HK-2 (cell line): ENCODE measurements around the gene PPP1R3E.
A peak's percentile ranks its signal among the peaks of the same experiment; 100 is the strongest.

Experiments used
- DNase-seq: peaks from one replicate; pipeline ENCODE4 v3.0.0-alpha.2; 2018; ENCODE audit not compliant: unreplicated experiment

PPP1R3E gene

DNA sequence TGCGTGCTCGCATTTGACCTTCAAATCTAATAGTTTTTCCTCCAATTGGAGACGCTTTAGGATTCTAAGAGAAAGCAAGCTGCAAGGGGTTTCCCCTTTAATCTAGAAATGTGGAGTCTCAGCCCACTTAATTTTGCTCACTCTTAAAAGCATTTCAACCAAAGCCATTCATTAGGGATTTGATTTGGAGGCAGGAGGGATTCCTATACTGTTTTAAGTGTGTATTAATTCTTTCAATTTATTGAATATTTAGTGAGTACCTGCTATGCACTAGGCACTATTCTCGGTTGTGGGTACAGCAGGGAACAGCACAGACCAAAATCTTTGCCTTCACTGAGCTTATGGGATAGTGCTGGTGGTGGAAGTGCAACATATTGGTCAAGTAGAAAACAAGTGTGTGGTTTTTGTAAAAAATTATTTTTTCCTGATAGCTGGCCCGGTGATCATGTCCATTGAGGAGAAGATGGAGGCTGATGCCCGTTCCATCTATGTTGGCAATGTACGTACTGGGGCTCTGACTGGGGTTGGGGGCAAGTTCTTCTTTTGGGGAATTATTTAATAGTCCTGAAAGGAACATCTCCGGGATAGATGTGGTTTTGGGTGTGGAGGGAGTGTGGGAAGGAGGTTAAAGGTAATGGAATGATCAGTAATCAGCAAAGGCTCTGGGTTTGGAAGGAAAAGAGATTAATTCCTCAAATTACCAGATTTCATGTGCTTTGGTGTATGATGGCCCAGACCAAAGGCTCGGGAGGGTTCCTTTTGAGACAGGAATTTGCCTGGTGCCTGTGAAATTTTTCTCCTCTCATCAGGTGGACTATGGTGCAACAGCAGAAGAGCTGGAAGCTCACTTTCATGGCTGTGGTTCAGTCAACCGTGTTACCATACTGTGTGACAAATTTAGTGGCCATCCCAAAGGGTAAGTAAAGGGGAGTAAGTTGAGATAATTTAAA, 20.2 kb upstream of the PPP1R3E start:
- no peak for DNase-seq

DNA sequence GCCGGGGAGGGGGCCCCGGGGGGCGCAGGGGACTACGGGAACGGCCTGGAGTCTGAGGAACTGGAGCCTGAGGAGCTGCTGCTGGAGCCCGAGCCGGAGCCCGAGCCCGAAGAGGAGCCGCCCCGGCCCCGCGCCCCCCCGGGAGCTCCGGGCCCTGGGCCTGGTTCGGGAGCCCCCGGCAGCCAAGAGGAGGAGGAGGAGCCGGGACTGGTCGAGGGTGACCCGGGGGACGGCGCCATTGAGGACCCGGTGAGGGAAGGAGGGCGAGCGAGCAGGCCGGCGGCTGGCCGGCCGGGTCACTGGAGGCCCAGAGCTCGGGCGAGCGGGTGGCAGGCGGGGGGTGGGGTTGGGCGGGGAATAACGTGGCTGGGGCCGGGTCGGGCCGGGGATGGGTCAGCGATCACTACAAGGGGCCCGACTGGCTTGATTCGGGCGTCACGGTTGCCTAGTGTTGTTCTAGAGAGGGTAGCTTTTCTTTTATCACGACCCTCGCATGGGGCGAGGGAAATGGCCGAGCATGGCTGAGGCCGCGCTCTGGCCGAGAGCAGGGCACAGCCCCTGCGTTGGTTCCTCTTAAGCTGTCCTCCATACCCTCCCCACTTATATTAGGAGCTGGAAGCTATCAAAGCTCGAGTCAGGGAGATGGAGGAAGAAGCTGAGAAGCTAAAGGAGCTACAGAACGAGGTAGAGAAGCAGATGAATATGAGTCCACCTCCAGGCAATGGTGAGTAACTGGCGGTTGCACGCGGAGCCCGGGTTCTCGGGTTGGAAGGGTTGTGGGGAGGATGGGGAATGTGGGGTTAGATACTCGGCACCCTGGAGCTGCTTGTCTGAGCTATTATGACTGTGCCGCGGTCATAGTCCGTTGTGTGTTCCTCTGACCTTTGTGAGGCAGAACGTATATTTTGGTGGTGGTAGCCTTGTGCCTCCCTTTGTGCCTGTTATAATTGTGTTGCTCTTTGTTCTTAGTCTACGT, 19.2 kb upstream of the PPP1R3E start:
- peak; percentile 67 for DNase-seq

DNA sequence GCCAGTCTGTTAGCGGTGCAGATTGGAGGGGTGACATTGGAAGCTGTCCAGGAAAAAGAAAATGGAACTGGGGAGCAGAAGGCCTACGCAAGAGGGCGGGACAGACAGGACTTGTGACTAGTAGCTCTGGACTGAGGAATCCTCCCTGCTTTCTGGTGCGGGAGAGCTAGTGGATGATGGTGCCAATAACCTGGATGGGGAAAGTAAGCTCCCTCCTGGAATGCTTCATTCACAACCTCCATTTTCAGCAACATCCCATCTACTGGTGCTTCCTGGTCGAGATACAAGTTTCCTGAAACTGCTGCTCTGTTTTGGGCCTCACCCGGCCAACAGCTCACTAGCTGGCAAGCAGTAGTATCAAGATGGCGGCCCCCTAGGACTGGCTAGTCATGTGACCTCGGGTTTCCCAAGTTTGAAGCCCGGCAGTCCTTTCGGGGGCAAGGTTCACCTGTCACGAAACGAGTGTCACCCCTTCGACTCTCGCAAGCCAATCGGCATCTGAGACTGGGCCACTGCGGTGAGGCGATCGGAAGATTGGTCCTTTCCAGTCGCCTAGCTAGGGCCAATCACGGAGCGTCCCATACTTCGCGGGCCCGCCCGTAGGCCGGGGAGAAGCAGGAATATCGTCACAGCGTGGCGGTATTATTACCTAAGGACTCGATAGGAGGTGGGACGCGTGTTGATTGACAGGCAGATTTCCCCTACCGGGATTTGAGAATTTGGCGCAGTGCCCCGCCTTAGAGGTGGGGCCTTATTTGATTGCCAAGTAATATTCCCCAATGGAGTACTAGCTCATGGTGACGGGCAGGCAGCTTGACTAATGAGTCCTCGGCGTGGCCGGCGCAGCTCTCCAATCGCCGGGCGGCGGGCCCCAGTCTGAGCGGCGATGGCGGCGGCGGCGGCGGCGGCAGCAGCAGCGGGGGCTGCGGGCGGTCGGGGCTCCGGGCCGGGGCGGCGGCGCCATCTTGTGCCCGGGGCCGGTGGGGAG, 18.2 kb upstream of the PPP1R3E start, which contains the start of gene PABPN1:
Gene PABPN1, plus strand, starts transcription at position 874 of the 988 bp plus-strand sequence. Its CDS starts 13 bp downstream, at position 887.
- peak; percentile 98 for DNase-seq

DNA sequence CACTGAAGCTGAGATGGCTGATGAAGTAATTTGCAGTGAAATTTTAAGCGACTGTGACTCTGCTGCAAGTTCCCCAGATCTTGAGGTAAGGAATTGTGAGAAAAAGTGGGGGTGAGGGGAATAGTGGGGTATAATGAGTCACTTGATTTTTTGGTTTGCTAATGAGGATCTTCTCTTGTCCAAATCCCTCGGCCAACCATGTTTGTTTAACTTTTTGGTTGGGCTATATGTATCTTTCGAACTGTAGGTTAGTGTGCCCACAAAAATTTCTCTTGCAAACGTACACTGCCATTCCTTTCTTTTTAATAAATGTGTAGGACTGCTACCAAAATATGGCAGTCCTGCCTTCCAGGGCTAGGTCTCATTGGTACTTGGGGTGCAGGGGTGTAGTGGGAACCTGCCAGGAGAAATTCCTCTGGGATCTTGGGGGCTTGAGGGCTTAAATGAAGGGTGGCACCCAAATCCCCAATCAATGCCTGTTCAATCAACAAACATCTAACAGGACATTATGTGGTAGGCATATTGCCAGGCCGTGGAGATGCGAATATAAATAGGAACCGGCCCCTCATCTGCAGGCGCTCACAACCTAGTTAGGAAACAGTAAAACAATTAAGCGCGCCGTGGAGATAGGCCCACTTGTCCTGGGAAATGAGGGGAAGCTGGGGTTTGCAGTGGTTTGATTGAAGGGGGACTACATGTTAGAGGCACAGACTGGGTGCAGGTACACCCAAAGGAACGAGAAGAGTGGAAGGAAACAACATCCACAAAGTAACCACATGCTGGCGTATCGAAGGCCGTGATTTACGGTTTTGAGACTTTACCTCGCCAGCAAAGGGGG, 17.3 kb upstream of the PPP1R3E start:
- no peak for DNase-seq

DNA sequence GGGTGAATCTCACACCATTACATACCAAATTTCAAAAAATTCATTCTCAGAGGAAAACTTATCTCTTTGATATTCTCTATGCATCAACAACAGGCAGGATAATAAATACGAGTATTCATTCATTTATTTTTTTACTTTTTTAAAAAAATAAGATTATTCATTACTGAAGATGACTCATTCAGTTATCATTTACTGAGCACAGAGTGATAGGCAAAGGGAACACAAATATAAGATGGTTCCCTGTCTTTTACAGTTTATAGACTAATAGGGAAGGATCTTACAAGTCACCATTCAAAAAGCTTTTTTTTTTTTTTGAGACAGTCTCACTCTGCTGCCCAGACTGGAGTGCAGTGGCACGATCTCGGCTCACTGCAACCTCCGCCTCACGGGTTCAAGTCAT, 13.6 kb upstream of the PPP1R3E start:
- no peak for DNase-seq

DNA sequence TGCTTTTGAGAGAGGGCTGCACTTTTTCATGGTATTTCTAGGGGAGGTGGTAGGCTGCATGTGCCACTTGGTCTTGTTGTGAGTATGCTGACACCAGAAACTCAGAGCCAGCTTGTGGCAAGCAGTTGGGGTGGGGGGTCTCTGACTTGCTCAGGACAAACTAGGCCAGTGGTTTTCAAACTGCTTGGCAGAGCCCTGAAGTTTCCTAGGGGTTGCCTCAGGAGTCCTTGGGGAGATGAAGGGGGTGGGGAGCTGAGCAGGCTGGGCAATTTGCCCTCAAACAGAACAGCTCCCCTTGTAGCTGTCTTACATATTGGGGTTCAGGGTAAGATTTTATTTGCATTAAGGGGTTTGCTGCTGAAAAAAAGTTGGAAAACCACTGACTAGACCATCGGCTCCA, 7.9 kb upstream of the PPP1R3E start:
- DNase-seq = no peak

DNA sequence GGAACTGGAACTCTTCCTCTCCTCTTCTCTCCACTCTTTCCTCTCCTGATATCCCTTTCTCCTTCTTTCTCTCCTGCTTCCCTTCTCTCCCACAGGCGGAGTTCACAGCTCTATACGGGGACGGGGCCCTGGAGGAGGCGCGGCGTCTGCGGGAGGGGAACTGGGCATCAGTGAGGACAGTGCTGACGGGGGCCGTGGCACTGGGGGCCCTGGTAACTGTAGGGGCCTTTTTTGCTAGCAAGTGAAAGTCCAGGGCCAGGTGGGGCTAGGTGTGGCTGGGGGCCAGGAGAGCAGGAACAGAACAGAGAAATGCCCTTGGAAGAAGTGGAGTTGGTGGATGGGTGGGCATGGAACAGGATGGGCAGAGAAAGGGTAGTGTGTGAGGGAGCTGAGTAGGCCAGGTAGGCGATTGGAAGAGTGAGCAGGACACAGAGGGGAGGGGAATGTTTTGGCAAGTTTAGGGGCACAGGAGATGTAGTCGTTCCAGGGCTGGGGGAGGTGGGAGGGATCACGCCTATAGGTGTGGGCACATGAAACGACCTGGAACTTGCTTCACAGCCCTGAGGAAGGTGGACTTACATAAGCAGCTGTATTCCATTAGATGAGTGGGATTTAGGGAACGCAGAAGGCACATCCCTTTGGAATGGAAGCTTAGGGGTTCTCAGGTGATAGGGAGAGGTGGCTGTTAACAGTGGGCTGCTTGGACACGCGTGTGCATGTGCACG, 6.2 kb upstream of the PPP1R3E start:
- no peak for DNase-seq

DNA sequence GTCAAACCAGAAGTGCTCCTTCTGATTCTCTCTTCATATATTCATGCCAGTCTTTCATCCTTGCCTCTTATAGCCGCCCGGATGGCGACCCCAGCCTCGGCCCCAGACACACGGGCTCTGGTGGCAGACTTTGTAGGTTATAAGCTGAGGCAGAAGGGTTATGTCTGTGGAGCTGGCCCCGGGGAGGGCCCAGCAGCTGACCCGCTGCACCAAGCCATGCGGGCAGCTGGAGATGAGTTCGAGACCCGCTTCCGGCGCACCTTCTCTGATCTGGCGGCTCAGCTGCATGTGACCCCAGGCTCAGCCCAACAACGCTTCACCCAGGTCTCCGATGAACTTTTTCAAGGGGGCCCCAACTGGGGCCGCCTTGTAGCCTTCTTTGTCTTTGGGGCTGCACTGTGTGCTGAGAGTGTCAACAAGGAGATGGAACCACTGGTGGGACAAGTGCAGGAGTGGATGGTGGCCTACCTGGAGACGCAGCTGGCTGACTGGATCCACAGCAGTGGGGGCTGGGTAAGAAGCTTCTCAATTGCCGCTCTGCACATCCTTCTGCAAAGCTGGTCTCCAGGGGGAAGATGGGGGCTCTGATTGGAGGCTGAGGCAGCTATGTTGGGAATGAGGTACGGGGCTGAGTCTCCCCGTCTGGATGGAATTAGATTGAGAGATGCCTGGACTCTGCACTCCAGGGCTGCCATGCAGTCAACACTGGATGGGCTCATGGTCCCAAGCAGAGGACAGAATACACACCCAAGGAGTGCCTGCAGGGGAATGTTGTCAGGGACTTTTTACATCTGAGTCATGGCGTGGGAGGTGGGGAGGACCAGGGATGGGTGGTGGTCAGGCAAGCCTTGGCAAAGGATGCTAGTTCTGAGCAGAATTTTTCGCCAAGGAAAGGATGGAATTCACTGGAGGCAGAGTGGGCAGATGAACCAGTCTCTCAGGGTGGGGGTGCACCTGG, 5.3 kb upstream of the PPP1R3E start:
- DNase-seq = no peak

DNA sequence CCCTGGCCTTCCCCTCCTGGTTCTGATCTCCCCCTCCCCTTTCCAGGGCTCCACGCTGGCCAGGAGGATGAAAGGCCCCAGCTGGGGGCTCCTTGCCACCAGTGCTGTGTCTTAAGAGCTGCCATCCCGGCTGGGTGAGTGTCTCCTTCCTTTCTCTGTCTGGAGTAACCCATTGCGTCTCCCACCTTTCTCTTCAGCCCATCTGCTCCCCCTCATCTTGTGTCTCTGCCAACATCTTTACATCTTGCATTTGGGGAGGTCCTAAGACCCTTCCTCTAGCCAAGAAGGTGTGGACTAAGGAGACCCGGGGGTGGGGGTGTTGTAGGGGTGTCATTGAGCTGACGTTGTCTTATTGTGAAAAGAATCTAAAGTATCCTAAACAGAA, 4.5 kb upstream of the PPP1R3E start:
- no peak for DNase-seq

DNA sequence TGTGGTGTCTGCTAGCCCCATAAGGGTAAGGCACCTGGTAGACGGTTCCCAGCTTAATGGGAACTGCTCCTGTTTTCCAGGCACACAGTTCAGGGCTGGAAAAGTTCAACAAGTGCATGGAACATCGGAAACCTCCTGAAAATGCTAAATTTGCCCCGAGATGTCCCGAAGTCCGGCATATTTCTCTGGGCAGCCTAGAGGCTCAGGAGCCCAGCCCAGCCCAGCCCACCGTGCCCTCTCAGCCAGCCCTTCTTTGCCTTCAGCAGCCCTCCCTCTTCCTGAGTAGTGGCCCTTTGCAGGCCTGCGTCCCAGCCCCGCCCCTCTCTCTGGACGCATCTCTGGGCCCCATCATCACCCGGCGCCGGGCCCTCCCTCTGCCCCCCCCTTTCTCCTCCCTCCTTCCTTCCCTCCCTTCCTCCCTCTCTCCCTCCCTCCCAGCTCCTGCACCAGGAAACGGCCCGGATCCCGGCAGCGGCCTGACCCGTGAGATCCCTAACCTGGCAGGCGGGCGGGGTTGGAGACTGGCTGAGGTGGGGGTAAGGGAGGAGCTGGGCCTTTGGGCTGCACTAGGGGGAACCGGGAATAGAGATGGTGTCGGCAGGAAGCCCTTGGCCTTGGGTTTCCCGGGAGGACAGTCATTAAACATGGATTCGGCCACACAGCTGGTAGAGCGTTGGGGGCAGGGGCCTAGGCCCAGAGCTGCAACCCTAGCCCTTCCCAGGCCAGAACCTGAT, 3.9 kb upstream of the PPP1R3E start, which contains the start of gene BCL2L2:
Gene BCL2L2, plus strand, starts transcription at position 422 of the 734 bp plus-strand sequence. CDS start 935 bp downstream, outside the sequence.
- peak; percentile 93 for DNase-seq

DNA sequence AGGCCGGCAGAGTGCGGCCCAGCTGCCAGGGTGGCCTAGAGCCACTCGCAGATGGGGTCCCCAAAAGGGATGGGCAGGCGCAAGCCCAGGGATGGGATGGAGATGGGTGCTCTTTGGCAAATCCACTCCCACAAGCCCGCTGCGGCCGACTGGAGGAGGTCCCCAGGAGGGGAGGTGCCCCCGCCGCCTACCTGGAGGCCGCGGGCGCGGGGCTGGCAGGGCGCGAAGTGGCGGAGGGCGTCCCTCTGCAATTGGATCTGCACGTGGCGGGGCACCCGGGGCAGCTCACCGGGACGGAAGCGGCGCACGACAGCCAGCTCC, 730 bp downstream of the PPP1R3E start:
- DNase-seq = no peak

DNA sequence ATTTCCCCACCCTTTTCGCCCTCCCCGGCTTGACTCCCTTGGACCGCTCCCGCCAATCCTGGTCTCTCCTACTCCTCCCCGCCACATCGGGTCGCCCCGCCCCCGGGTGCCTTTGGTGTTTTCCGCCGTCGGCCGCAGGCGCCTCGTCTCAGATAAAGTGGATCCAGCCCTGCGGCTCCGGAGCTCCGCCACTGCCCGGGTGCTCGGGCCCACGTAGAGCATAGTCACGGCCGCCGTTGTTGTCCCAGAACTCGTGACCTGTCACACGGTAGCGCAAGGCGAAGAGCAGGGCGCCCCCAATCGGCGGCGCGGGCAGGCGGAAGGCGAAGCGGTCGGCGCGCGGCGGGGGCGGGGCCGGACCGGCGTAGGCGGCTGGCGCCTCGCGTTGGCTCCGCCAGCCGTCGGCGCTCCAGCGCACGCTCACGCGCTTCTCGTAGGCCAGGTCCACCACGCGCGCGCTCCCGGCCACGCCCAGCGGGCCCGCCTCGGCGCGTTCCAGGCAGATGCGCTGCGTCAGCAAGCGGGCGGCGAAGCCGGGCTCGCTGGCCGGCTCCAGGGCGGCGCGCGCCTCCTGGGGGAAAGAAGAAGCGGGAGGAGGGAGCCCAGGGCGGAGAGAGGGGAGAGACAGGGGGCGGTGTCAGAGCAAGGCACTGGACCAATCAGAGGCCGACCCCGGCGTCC, 1.2 kb downstream of the PPP1R3E start:
- peak; percentile 98 for DNase-seq

DNA sequence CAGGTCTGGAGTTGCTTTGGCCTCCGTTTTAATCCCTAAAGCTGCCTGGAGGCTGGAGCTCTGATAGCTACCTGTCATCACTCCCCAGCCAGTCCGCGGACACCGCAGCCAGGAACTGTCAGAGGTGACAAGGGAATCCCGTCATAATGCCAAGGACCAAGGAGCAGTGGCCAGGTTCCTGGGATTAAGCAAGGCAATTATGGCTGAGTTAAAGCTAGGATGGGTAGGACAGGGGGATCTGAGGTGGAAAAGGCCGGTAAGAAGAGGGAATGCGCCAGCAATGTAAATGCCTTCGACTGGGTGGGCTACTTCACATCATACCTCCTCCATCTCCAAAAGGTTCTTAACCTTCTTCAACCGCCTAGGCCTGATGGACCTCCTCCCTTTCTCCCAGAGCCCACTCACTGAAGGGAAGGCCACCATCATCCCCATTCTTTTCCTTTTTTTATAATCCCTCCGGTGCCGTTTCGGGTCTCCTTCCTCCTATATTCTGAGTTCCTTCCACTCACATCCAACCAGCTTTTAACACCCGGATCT, 1.9 kb downstream of the PPP1R3E start:
- DNase-seq = peak; percentile 47

DNA sequence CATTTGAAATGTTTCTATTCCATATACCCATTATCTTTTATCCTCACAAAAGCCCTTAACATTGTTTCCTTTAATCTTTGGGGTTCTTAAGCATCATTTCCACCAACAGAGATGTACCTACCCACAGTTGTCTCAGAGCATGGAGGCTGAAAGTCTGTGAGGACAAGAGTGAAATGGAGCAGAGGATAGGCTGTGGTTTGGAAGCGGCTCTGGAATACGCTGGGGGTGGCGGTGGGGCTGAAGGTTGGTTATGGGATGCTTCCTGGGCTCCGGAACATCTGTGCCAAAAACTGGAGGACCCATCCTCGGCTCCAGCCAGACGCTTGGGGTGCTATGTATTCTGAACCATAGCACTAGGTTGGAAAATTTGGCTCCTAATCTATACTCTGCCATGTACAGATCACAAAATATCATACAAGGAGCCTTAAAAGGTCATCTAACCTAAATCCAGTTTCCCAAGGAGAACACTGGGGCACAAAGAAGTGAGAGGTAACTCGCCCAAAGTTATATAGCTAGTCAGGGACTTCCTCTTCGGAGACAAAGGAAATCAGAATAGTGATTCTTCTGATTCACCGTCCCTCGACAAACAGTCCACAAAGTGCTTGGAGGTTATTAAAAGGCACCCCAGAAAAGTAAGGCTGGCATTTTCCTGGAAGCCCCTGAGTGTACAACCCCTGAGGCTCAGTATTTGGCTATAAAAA, 2.5 kb downstream of the PPP1R3E start:
- no peak for DNase-seq

DNA sequence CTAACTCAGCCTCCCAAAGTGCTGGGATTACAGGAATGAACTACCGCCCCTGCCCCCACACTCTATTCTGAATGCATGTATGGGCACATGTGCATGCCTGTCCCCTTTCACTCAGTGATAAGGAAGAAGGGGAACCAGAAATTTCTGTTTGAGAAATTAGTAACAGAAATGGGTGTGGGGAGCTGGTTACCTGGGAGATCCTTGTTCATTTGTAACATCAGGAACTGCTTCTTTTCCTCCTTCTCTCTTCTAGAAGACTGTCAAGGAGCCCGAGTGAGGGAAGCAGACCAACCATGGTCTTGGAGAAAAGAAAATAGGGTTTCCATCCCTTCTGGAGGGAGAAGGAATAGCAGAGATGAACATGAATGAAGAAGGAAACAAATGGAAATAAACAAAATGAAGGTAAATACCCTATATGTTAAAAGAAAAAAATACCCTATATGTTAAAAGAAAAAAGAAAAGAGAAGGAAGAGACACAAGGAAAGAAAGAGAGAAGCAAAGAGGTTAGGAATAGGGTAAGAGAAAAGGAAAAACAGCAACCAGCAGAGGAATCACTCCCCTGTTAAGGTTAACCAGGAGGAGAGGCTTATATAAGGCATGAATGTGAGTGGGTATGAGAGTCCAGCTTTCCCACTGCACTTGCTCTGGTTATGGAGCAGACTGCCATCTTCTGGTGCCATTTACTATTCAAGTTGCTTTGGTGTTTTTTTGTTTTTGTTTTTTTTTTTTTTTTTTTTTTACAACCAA, 3.3 kb downstream of the PPP1R3E start:
- DNase-seq = no peak
